Measurements from ENCODE around the gene DCXR. TPM values are rescaled to one million over a fixed set of nuclear protein-coding genes. Genes with fewer than 3 reads are reported as not detected.

The DCXR gene
- total and polyA plus RNA-seq, 9 donors: 16.7 to 217 (median 131) TPM

- no peak overlapping the region for H3K27ac ChIP-seq
- 89 to 91% (median 91%) methylated on average over 25 of the region's 25 CpGs for WGBS, 3 donors
- DNase-seq: no peak
Measured at GRCh38 chr17:81990836-81991683, 46.4 kb downstream of the DCXR start.

GRCh38 chr17:81987161-81987770, 50.2 kb downstream of the DCXR start:
- H3K4me3 ChIP-seq: no peak overlapping the region
- DNase-seq: no peak
- H3K27me3 ChIP-seq: no peaks in the 10 kb centered on the region
- intact Hi-C loops (cut with DNase I): no loop called here
- no peak overlapping the region for H3K27ac ChIP-seq
- no peaks in the 10 kb centered on the region for H3K36me3 ChIP-seq
- 88 to 91% (median 91%) methylated on average over 26 of the region's 26 CpGs for WGBS, 3 donors
- no peaks in the 10 kb centered on the region for H3K4me1 ChIP-seq (ENCODE audit: insufficient read depth)
- no peak for TF ChIP-seq POLR2A (IDR thresholded peaks at IDR 0.05)
- no peak for TF ChIP-seq EP300 (IDR thresholded peaks at IDR 0.05)
- TF ChIP-seq CTCF (IDR thresholded peaks at IDR 0.05): no peak
- H3K9me3 ChIP-seq: no peaks in the 10 kb centered on the region

More at GRCh38 chr17:81990836-81991683, 46.4 kb downstream of the DCXR start:
- Histone ChIP-seq H3K27me3 (no peaks in the 10 kb centered on the region), H3K9me3 (no peaks in the 10 kb centered on the region), H3K4me3 (no peak overlapping the region), H3K36me3 (no peaks in the 10 kb centered on the region), H3K4me1 (ENCODE audit: insufficient read depth) (no peaks in the 10 kb centered on the region)
- intact Hi-C loops (cut with DNase I): loop anchor here in 1 of 4 donors (10.0 kb wide), 1 partner anchor 64 kb away; the partner anchor contains the start of genes GPS1 and RFNG
- TF ChIP-seq POLR2A (IDR thresholded peaks at IDR 0.05) (no peak), EP300 (IDR thresholded peaks at IDR 0.05) (no peak), CTCF (IDR thresholded peaks at IDR 0.05) (no peak)

GRCh38 chr17:81986606-81987005, 50.9 kb downstream of the DCXR start:
- Histone ChIP-seq H3K36me3 (no peaks in the 10 kb centered on the region), H3K27ac (no peak overlapping the region), H3K4me3 (no peak overlapping the region), H3K9me3 (no peaks in the 10 kb centered on the region), H3K4me1 (ENCODE audit: insufficient read depth) (no peaks in the 10 kb centered on the region), H3K27me3 (no peaks in the 10 kb centered on the region)
- intact Hi-C loops (cut with DNase I): no loop called here
- no peak for DNase-seq
- TF ChIP-seq EP300 (IDR thresholded peaks at IDR 0.05) (no peak), POLR2A (IDR thresholded peaks at IDR 0.05) (no peak), CTCF (IDR thresholded peaks at IDR 0.05) (no peak)
- 93 to 94% (median 94%) methylated on average over 26 of the region's 26 CpGs for WGBS, 3 donors

Other genes with a start within 250 kb of the DCXR start
- not detected for gene GCGR, start 233.5 kb downstream of the DCXR start, total RNA-seq
- gene GCGR, start 233.5 kb downstream of the DCXR start, polyA plus RNA-seq: not detected
- gene MCRIP1, start 204.4 kb downstream of the DCXR start, total RNA-seq: 100 to 1,000 TPM in 3 of 7 donors, 10 to 100 TPM in 4; 81.1 to 135 (median 97.0) TPM
- 100 to 1,000 TPM in 1 of 2 donors, under 1 TPM in 1; 0.30 to 129 TPM for gene MCRIP1, start 204.4 kb downstream of the DCXR start, polyA plus RNA-seq
- gene PPP1R27, start 202.6 kb downstream of the DCXR start, total RNA-seq: not detected
- gene PPP1R27, start 202.6 kb downstream of the DCXR start, polyA plus RNA-seq: under 1 TPM in 1 of 2 donors, not detected in 1; 0.22 TPM
- 100 to 1,000 TPM; 230 to 435 (median 312) TPM for gene P4HB, start 177.2 kb downstream of the DCXR start, total RNA-seq
- gene P4HB, start 177.2 kb downstream of the DCXR start, polyA plus RNA-seq: 1,000 to 10,000 TPM in 1 of 2 donors, 100 to 1,000 TPM in 1; 222 to 2,080 TPM
- 100 to 1,000 TPM in 6 of 7 donors, 10 to 100 TPM in 1; 52.0 to 455 (median 318) TPM for gene ARHGDIA, start 166.4 kb downstream of the DCXR start, total RNA-seq
- gene ARHGDIA, start 166.4 kb downstream of the DCXR start, polyA plus RNA-seq: 100 to 1,000 TPM in 1 of 2 donors, 10 to 100 TPM in 1; 65.8 to 158 TPM
- gene ALYREF, start 146.1 kb downstream of the DCXR start, total RNA-seq: 100 to 1,000 TPM in 1 of 7 donors, 10 to 100 TPM in 6; 27.2 to 160 (median 58.5) TPM
- gene ALYREF, start 146.1 kb downstream of the DCXR start, polyA plus RNA-seq: 10 to 100 TPM; 14.2 to 34.1 TPM
- 100 to 1,000 TPM in 1 of 7 donors, 10 to 100 TPM in 6; 49.4 to 135 (median 81.0) TPM for gene ANAPC11, start 146.0 kb downstream of the DCXR start, total RNA-seq
- gene ANAPC11, start 146.0 kb downstream of the DCXR start, polyA plus RNA-seq: 100 to 1,000 TPM in 1 of 2 donors, 1 to 10 TPM in 1; 6.1 to 132 TPM
- 1 to 10 TPM in 5 of 7 donors, under 1 TPM in 2; 0.67 to 3.1 (median 1.4) TPM for gene NPB, start 135.5 kb downstream of the DCXR start, total RNA-seq
- 1 to 10 TPM in 1 of 2 donors, under 1 TPM in 1; 0.43 to 1.3 TPM for gene NPB, start 135.5 kb downstream of the DCXR start, polyA plus RNA-seq
- gene PCYT2, start 126.3 kb downstream of the DCXR start, total RNA-seq: 10 to 100 TPM; 12.6 to 71.4 (median 25.7) TPM
- gene PCYT2, start 126.3 kb downstream of the DCXR start, polyA plus RNA-seq: 10 to 100 TPM; 20.6 to 29.7 TPM
- gene SIRT7, start 119.5 kb downstream of the DCXR start, total RNA-seq: 10 to 100 TPM; 12.6 to 17.7 (median 15.5) TPM
- gene SIRT7, start 119.5 kb downstream of the DCXR start, polyA plus RNA-seq: 10 to 100 TPM in 1 of 2 donors, 1 to 10 TPM in 1; 3.4 to 15.2 TPM
- gene MAFG, start 110.0 kb downstream of the DCXR start, total RNA-seq: 10 to 100 TPM; 10.6 to 21.1 (median 16.3) TPM
- gene MAFG, start 110.0 kb downstream of the DCXR start, polyA plus RNA-seq: 10 to 100 TPM in 1 of 2 donors, 1 to 10 TPM in 1; 9.5 to 11.8 TPM
- 100 to 1,000 TPM in 1 of 7 donors, 10 to 100 TPM in 2, 1 to 10 TPM in 4; 1.5 to 119 (median 9.4) TPM for gene PYCR1, start 100.4 kb downstream of the DCXR start, total RNA-seq
- gene PYCR1, start 100.4 kb downstream of the DCXR start, polyA plus RNA-seq: 1 to 10 TPM; 6.1 to 8.1 TPM
- gene MYADML2, start 90.5 kb downstream of the DCXR start, total RNA-seq: not detected
- gene MYADML2, start 90.5 kb downstream of the DCXR start, polyA plus RNA-seq: not detected
- gene NOTUM, start 76.5 kb downstream of the DCXR start, total RNA-seq: under 1 TPM in 3 of 7 donors, not detected in 4; 0.20 to 0.36 (median 0.24) TPM
- under 1 TPM in 1 of 2 donors, not detected in 1; 0.05 TPM for gene NOTUM, start 76.5 kb downstream of the DCXR start, polyA plus RNA-seq
- gene ASPSCR1, start 60.1 kb downstream of the DCXR start, total RNA-seq: 10 to 100 TPM; 18.0 to 39.9 (median 25.8) TPM
- 10 to 100 TPM in 1 of 2 donors, 1 to 10 TPM in 1; 1.6 to 24.3 TPM for gene ASPSCR1, start 60.1 kb downstream of the DCXR start, polyA plus RNA-seq
- 10 to 100 TPM; 27.5 to 59.7 (median 35.3) TPM for gene CENPX, start 14.8 kb downstream of the DCXR start, total RNA-seq
- 10 to 100 TPM in 1 of 2 donors, 1 to 10 TPM in 1; 3.3 to 68.8 TPM for gene CENPX, start 14.8 kb downstream of the DCXR start, polyA plus RNA-seq
- 10 to 100 TPM in 1 of 7 donors, 1 to 10 TPM in 6; 3.5 to 16.4 (median 7.1) TPM for gene LRRC45, start 14.4 kb downstream of the DCXR start, total RNA-seq
- gene LRRC45, start 14.4 kb downstream of the DCXR start, polyA plus RNA-seq: 1 to 10 TPM in 1 of 2 donors, under 1 TPM in 1; 0.67 to 8.0 TPM
- 1 to 10 TPM; 1.2 to 7.8 (median 3.3) TPM for gene RAC3, start 6.0 kb downstream of the DCXR start, total RNA-seq
- gene RAC3, start 6.0 kb downstream of the DCXR start, polyA plus RNA-seq: 1 to 10 TPM in 1 of 2 donors, under 1 TPM in 1; 0.40 to 5.8 TPM
- 10 to 100 TPM; 33.3 to 53.0 (median 44.7) TPM for gene RFNG, start 14.1 kb upstream of the DCXR start, total RNA-seq
- gene RFNG, start 14.1 kb upstream of the DCXR start, polyA plus RNA-seq: 10 to 100 TPM; 20.9 to 61.3 TPM
- 10 to 100 TPM; 48.8 to 96.2 (median 80.1) TPM for gene GPS1, start 14.2 kb upstream of the DCXR start, total RNA-seq
- gene GPS1, start 14.2 kb upstream of the DCXR start, polyA plus RNA-seq: 10 to 100 TPM; 12.4 to 77.8 TPM
- 10 to 100 TPM; 40.1 to 72.4 (median 67.7) TPM for gene DUS1L, start 28.1 kb upstream of the DCXR start, total RNA-seq
- 10 to 100 TPM; 15.0 to 62.5 TPM for gene DUS1L, start 28.1 kb upstream of the DCXR start, polyA plus RNA-seq
- gene FASN, start 60.5 kb upstream of the DCXR start, total RNA-seq: 100 to 1,000 TPM in 1 of 7 donors, 10 to 100 TPM in 5, 1 to 10 TPM in 1; 9.8 to 168 (median 53.8) TPM
- 10 to 100 TPM in 1 of 2 donors, 1 to 10 TPM in 1; 1.3 to 16.0 TPM for gene FASN, start 60.5 kb upstream of the DCXR start, polyA plus RNA-seq
- 10 to 100 TPM; 22.9 to 65.0 (median 41.9) TPM for gene CCDC57, start 175.1 kb upstream of the DCXR start, total RNA-seq
- 10 to 100 TPM in 1 of 2 donors, 1 to 10 TPM in 1; 7.7 to 22.2 TPM for gene CCDC57, start 175.1 kb upstream of the DCXR start, polyA plus RNA-seq
- 10 to 100 TPM; 10.5 to 23.2 (median 18.0) TPM for gene SLC16A3, start 191.3 kb upstream of the DCXR start, total RNA-seq
- 1 to 10 TPM; 3.5 to 5.0 TPM for gene SLC16A3, start 191.3 kb upstream of the DCXR start, polyA plus RNA-seq
- gene CSNK1D, start 236.0 kb upstream of the DCXR start, total RNA-seq: 100 to 1,000 TPM in 5 of 7 donors, 10 to 100 TPM in 2; 46.0 to 160 (median 121) TPM
- gene CSNK1D, start 236.0 kb upstream of the DCXR start, polyA plus RNA-seq: 100 to 1,000 TPM in 1 of 2 donors, 10 to 100 TPM in 1; 81.2 to 134 TPM